Prostate gland (tissue), 2 donors: Measurements from ENCODE around the gene FANK1.

Source experiments
- POLR2A ChIP-seq: fragments of 450-650 bp; IDR thresholded peaks from one replicate; pipeline ENCODE4 v1.6.1; 2016; ENCODE audit warnings: antibody characterized with exemption, mild to moderate bottlenecking
- POLR2AphosphoS5 ChIP-seq: sonication (generic); formaldehyde crosslinking; IDR thresholded peaks from one replicate; pipeline ENCODE4 v1.6.1; 2017; ENCODE audit warnings: antibody characterized with exemption
- TF ChIP-seq, protein P1 (sequence below), 4 experiments: fragments of 200-600 bp in 2 of 4; fragments of 450-650 bp in 2 of 4; sonication (generic) in 2 of 4; IDR thresholded peaks; 1 replicate in 3 of 4; 2 replicates in 1 of 4; pipeline ENCODE4 v1.5.1; 2016 to 2019; ENCODE audit warnings: antibody characterized with exemption in 4 of 4, mild to moderate bottlenecking in 2 of 4, moderate library complexity in 2 of 4

DNA sequence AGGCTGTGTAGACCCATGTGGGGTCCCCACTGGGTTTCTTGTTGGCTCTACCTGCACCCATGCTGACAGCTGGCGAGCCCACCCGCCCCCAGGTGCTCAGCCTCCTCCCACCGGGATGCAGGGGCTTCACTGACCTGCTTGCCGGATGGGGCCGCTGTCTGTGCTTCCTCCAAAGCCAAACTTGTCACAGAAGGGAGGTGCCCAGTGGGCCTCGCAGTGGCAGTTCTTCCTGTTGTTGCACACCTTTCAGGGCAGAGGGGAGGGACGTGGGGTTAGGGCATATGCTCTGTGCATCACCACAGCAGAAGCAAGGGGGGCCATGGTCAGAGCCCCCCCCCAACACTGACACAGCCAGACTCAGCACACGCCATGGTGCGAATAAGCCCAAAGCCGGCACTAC lies 146.5 kb downstream of the FANK1 start:
- TF ChIP-seq, protein P1, sequence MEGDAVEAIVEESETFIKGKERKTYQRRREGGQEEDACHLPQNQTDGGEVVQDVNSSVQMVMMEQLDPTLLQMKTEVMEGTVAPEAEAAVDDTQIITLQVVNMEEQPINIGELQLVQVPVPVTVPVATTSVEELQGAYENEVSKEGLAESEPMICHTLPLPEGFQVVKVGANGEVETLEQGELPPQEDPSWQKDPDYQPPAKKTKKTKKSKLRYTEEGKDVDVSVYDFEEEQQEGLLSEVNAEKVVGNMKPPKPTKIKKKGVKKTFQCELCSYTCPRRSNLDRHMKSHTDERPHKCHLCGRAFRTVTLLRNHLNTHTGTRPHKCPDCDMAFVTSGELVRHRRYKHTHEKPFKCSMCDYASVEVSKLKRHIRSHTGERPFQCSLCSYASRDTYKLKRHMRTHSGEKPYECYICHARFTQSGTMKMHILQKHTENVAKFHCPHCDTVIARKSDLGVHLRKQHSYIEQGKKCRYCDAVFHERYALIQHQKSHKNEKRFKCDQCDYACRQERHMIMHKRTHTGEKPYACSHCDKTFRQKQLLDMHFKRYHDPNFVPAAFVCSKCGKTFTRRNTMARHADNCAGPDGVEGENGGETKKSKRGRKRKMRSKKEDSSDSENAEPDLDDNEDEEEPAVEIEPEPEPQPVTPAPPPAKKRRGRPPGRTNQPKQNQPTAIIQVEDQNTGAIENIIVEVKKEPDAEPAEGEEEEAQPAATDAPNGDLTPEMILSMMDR (IDR thresholded peaks at IDR 0.05), result no peak
- TF ChIP-seq POLR2A (no peak), POLR2AphosphoS5 (no peak)
